GM19193 (cell line): ENCODE data around the gene SRMS.

Experiments used
- POLR2A ChIP-seq: IDR thresholded peaks from 4 replicates; pipeline ENCODE4 v1.6.1; 2011; ENCODE audit not compliant: insufficient read depth, insufficient read length; ENCODE audit errors: extremely low read depth

Gene SRMS

DNA sequence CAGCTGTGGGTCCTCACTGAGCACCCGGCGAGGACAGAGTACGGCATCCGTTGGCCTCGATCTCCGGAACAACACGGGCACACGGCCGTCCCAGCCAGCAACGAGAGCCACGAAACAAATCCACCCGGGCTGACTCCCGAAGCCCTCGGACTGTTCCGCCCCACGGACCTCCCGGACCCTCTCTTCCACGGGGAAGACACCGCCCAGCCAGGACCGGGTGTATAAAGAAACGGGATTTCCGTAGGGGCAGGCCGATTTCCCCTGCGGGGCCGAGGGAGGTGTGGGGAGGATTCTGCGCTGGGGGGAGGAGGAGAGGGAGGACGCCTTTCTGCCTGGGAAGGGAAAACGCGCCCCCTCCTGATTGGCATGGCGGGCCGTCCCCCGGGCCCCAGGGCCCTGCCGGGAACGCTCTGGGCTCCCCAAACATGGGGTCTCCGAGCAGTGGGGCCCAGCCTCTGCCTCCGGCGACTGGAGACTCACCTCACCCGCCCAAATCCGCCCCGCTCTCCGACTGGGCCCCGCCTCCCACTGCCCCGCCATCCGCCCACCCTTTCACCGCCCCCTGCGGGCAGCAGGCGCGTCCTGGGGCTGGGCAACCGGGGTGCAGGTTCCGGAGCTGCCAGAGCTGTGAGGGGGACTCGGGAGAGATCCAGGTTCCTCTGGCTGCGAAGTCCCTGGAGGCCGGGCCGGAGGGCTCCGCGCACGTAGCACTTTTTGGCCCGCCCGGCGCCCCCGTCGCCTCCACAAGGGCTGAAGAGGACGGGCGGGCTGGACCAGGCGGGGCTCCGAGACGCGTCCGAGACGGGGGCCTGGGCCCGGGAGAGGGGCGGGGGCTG is 27.7 kb downstream of the SRMS start:
- no peak for TF ChIP-seq POLR2A

DNA sequence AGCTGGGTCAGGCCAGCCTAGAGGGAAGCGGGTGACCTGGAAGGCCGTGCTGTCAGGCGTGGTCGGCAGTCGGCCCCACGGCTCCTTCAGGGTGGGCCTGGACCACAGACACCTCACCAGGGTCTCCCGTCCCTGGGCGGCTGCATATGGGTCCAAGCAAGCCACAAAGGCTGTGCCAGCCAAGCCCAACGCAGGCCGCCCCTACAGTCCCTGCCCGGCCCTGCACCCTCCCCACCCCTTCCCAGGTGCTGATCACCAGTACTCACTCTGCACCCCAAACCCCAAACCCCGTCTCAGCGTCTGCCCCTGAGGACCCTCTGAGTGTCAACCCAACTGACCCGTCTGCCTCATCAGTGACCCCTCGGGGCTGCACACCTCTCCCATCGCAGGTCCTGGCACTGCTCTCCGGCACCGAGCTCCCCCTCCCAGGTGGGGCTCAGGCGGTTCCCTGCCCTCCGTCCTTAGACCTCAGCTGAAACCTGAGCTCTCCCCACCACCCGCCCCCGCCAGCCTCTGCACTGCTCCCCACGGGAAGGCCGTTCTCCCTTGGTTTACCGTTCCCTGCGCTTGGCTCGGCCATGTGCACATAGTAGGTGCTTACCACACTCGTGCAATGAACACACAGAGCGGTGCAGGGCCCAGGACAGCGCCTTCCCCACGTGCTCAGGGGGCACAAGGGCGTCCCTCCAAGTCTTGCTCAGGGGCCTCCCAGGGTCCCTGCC is 28.4 kb downstream of the SRMS start:
- TF ChIP-seq POLR2A: no peak

DNA sequence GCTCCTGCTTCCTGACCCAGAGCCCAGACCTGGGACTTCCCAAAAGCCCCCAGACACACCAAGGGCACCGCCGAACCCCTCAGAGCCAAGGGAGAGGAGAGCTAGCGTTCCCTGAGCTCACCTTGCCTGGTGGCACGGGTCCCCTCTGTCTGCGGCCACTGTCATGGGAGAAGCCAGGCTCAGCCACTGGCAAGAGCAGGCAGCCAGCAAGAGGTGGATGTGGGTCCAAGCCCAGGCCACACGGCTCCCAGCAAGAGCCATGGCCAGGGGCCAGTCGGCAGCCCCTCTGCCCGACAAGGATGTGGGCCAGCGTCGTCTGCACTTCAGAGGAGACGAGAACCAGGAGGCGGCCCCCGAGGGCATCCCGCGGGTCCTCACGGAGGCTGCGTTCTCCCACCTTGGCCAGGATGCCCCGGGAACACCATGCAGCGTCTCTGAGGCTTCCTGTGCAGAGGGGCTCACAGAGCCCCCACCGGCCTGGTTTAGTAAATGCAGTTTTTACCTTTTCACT is 29.1 kb downstream of the SRMS start:
- no peak for TF ChIP-seq POLR2A

DNA sequence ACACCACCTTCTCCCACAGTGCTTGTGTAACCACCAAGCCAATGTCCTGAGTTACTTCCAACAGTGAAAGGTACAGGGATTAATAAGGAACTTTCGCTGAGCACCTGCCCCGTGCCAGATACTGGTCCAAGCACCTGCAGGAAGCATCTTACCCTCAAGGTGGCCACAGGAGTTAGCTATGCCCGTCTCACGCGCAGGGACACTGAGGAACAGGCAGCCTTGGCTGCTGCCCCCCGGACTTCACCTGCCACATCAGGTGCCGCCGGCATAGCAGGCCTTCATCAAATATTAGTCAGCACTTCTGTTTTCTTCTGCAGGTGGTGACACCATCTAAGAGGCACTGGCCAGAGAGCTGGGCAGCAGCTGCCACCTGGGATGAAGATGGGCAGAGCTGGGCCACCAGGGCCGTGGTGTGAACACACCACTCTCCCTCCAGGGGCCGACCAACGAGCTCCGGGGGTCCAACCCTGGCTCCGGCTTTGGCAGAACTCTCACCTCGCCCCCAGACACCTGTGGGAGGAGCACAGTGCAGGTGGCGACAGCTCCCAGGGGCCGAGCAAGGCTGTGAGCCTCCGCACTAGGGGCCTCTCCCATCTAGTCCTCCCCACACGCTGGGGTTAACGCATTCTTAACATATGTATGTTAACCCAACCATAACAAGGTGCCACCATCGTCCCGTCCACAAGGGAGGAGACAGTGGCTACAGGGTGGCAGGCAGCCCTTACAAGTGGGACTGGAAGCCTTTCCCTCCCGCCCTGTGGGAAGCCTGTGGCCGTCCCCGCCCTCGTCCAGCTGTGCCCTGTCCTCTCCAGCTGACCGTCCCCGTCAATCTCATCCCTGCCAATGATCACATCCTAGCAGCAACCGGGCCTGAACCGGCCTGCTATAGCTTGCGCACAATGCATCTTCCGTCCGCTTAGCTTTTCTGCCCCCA is 29.9 kb downstream of the SRMS start:
- TF ChIP-seq POLR2A: no peak

GRCh38 chr20:63513207-63513606 is 34.3 kb downstream of the SRMS start:
- no peak for TF ChIP-seq POLR2A

GRCh38 chr20:63509088-63509564 is 38.4 kb downstream of the SRMS start:
- TF ChIP-seq POLR2A: no peak

DNA sequence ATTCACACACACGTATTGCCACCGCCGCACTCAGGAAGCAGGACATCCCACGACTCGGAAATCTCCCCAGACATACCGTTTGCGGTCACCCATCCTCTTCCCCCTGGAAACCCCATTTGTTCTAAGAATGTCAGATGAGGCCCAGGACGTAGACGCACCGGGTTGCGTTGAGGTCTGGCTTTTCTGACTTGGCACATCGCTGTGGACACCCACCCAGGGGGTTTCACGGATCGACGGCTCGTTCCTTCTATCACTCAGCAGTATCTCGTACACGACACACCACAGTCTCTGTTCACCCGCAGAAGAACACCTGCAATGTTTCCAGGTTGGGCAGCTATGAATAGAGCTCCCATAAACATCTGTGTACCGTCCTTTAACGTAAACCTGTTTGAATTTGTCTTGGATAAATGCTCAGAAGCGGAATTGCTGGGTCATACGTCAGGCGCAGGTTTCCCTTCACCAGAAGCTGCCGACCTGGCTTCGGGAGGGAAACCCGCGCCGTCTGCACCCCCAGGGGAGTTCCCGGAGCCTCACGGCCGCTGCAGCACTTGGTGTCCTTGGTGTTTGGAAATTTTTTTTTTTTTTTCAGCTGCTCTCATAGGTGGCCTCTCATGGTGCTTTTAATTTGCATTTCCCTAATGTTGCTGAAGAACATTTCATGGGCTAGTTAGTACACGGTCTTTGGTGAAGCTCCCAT is 39.3 kb downstream of the SRMS start:
- no peak for TF ChIP-seq POLR2A

DNA sequence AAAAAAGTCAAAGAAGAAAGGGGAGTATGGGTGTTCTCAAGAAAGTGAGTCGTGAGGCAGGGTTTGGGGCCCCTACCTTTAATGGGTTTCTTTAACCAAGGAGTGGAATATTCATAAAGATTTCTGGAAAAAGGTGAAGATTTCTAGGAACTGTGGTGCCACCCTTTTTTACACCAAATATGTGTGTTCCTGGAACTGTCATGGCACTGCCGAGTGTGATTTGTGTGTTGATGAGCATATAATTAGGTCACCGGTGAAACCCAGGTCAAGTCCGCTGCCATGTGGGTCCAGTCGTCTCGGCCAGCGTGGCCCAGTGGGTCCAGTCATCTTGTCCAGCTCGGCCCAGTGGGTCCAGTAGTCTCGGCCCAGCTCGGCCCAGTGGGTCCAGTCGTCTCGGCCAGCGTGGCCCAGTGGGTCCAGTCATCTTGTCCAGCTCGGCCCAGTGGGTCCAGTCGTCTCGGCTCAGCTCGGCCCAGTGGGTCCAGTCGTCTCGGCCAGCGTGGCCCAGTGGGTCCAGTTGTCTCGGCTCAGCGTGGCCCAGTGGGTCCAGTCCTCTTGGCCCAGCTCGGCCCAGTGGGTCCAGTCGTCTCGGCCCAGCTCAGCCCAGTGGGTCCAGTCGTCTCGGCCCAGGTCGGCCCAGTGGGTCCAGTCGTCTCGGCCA is 40.3 kb downstream of the SRMS start:
- no peak for TF ChIP-seq POLR2A

- TF ChIP-seq POLR2A: no peak
Observed at GRCh38 chr20:63505723-63506122, 41.8 kb downstream of the SRMS start.

DNA sequence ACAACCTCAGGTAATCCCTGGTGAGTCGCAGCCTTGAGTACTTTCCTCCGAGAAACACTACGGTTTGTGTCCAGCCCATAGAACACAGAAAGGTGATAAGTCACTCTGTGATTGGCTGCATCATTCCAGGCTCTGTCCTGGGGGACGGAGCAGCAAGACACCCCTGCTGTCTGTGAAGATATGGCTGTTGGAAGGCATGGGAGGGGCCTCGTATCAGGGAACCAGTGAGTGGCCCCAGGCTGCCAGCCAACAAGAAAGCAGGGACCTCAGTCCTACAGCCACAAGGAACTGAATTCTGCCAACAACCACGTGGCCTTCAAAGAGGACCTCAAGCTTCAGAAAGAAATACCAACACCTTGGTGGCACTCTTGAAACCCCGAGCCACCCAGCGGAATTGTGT is 42.3 kb downstream of the SRMS start:
- no peak for TF ChIP-seq POLR2A

DNA sequence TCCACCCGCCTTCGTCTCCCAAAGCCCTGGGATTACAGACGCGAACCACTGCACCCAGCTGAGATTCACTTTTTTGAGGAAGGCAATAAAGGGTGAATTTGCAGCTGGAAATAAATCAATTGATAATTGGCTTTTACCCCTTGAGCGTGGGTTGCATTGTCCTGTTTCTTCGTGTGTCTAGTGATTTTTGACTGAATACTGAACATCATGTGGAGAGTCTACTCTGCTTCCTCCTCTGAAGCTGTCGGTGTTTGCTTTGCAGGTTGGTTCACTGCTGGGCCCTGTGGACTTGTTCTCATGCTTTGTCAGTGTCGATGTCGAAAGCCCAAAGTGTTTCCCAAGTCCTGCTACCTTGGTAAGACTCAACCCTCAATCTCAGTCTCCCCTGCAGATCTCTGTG is 42.9 kb downstream of the SRMS start:
- no peak for TF ChIP-seq POLR2A

DNA sequence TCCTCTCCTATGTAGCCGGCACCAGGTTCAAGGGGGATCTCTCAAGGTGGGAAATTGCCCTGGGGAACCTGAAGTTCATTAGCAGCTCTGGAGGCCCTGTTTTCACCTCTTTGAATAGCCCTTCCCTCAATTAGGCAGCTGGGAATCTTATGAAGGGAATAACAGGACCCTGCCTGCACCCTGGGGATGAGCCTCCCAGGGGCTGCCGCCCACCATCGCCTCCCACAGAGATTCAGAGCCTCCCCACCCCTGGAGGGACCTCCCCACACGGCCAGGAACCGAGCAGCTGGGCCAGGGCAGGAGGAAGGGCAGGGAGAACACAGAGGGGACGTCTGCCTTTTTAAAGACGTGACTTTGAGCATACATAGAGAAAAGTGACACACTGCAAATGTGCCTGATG is 44.0 kb downstream of the SRMS start:
- TF ChIP-seq POLR2A: no peak

DNA sequence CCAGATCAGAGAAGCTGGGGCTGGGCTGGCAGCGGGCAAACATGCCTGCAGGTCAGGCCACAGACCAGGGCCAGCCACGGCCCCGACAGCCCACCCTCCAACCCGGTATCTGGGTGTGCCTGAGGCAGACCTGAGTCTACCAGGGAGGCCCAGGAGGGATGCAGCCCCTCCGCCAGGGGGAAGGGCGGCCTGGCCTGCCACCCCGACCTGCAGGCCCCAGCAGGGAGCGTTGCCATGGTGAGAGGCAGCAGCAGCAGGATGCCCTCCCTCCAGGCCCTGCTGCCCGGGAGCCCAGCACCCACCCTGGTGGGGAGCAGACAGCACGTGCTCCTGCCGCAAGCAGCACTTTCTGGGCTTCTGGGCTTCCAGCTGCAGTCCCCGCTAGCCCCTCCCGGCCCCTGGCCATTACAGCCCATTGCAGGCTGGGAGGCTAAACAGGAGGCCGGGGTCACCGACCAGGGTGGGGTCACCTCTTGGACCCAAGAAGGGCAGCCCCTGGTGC is 44.8 kb downstream of the SRMS start:
- TF ChIP-seq POLR2A: no peak

- no peak for TF ChIP-seq POLR2A
Observed at GRCh38 chr20:63501818-63502670, 45.5 kb downstream of the SRMS start.
